Epithelial cell of proximal tubule (primary cell): Measurements from ENCODE around the gene APOL2. TPM values are rescaled to one million over a fixed set of nuclear protein-coding genes. Genes with fewer than 3 reads are reported as not detected.

Source experiments
- DNase-seq: peaks from one replicate; pipeline ENCODE4 v3.0.0-alpha.2; 2011; ENCODE audit warnings: low read depth
- H3K4me3 ChIP-seq: 2 replicates; pipeline ENCODE4 v1.5.1; 2011; ENCODE audit warnings: low read depth, mild to moderate bottlenecking, low read length
- total RNA-seq: library from RNA; depleted of rRNA; stranded (reverse); fragments of >200 nt; gene quantifications from 2 replicates; pipeline ENCODE4 v1.2.3, GENCODE V29; 2015
- TF ChIP-seq, protein P1 (sequence below): conservative IDR thresholded peaks from 2 replicates; pipeline ENCODE4 v1.5.1; 2012; ENCODE audit warnings: low read depth, mild to moderate bottlenecking, low read length

The APOL2 gene
- total RNA-seq, 1 donor from 2014 or later = 22.8 TPM

- TF ChIP-seq, protein P1, sequence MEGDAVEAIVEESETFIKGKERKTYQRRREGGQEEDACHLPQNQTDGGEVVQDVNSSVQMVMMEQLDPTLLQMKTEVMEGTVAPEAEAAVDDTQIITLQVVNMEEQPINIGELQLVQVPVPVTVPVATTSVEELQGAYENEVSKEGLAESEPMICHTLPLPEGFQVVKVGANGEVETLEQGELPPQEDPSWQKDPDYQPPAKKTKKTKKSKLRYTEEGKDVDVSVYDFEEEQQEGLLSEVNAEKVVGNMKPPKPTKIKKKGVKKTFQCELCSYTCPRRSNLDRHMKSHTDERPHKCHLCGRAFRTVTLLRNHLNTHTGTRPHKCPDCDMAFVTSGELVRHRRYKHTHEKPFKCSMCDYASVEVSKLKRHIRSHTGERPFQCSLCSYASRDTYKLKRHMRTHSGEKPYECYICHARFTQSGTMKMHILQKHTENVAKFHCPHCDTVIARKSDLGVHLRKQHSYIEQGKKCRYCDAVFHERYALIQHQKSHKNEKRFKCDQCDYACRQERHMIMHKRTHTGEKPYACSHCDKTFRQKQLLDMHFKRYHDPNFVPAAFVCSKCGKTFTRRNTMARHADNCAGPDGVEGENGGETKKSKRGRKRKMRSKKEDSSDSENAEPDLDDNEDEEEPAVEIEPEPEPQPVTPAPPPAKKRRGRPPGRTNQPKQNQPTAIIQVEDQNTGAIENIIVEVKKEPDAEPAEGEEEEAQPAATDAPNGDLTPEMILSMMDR = no peak
- H3K4me3 ChIP-seq = no peak overlapping the region
- no peak for DNase-seq
These were observed 11.5 kb downstream of the APOL2 start for GRCh38 chr22:36227806-36228205.

DNA sequence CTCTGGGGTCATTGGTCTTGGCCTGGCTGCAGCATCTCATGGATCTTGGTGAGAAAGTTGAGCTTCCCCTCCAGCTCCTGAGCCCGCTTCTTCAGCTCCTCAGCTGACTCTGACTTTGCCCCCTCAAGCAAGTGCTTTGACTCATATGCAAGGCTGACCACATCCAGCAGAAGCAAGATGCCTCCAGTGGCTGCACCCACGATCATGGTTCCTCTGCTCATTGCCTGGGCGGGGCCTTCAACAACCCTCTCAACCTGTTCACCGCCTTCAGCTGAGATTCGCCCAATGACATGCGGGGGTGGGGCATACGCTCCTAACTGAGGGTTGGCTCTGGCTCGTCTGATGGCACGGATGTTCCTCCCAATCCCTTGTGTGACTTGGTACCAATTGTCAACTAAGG, 11.9 kb downstream of the APOL2 start:
- no peak overlapping the region for H3K4me3 ChIP-seq
- TF ChIP-seq, protein P1 = no peak
- DNase-seq = no peak

DNA sequence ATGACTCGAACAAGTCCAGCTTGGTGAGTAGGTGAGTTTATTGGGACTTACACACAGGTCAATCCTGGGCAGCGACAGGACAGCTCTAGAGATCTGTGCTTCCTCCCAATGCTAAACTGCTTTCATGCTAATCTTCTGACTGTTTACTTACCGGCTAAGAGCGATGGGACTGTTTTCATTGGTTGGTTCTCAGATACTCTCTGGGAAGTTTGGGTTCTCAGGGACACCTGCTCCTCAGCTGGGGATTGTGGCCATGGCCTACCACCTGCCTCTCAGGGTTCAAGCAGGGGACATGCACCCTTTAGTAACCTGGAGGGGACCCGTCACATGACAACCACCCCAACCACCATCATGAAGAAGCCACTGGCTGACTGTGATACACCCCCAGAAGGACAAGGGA, 13.1 kb downstream of the APOL2 start:
- TF ChIP-seq, protein P1 = no peak
- no peak for DNase-seq
- no peak overlapping the region for H3K4me3 ChIP-seq

- no peak for DNase-seq
- no peak overlapping the region for H3K4me3 ChIP-seq
- TF ChIP-seq, protein P1 = no peak
These were observed 13.9 kb downstream of the APOL2 start for GRCh38 chr22:36225333-36225922.

- TF ChIP-seq, protein P1 = no peak
These were observed 15.1 kb downstream of the APOL2 start for GRCh38 chr22:36224245-36224644.

GRCh38 chr22:36223504-36223903, 15.8 kb downstream of the APOL2 start:
- DNase-seq = no peak
- TF ChIP-seq, protein P1 = no peak
- H3K4me3 ChIP-seq = no peak overlapping the region

More at GRCh38 chr22:36224245-36224644, 15.1 kb downstream of the APOL2 start:
- DNase-seq = no peak
- no peak overlapping the region for H3K4me3 ChIP-seq

DNA sequence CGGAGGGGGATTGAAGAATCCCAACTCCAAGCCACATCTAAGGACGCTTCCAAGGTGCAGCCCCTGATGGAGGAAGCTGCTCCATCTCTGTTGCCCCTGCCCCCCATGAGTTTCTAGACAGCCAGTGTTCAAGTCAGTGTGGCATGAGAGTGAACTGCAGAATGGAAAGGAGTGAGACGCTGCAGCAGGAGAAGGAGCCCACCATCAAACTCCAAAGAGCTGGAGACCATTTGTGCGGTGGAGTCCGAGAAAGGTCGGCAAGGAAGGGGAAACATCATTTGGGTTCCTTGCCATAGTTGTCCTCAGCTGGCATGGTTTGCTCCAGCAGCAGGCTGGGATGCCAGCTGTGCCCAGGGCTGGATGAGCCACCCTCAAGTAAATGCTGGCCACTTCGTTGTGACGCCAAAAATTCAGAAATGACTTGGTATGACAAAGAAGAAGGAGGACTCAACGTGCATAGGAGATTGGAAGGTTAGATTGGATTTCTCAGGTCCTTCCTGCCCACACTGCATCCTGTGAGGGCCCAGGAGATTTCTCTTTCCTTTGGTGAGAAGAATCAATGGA, 16.4 kb downstream of the APOL2 start:
- no peak for DNase-seq
- no peak overlapping the region for H3K4me3 ChIP-seq
- TF ChIP-seq, protein P1 = no peak
